Measurements from ENCODE around the gene APMAP.

DNA sequence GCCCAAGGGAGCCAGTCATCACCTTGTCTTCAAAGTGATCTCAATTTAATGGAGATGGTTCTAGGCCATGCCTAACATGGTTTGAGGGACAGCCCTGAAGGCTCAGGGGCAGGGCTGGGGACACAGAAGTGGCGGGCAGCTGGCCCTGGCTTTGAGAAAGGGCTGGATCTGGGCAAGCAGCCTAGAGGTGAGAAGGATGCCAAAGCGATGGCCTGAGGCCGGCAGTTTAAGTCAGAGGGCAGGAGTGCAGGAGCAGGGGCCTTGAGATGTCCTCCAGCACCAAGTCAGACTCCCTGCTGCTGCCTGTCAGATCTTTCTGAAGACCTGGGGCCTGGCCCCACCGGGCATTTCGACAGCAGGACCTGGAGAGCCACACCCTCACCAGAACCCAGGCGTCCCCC, 28.4 kb upstream of the APMAP start:
- TF ChIP-seq CTCF (IDR thresholded peaks at IDR 0.05) (no peak), YY1 (IDR thresholded peaks at IDR 0.05; ENCODE audit: low read depth) (no peak), POLR2AphosphoS5 (IDR thresholded peaks at IDR 0.05; ENCODE audit: low read depth, low read length) (no peak), SIN3A (IDR thresholded peaks at IDR 0.05; ENCODE audit: borderline replicate concordance, low read depth, low read length) (no peak), FOXJ3 (CRISPR knock-in tag; IDR thresholded peaks at IDR 0.05) (no peak), EZH2phosphoT487 (IDR thresholded peaks at IDR 0.05; ENCODE audit: borderline replicate concordance, low read depth) (no peak), TEAD4 (IDR thresholded peaks at IDR 0.05; ENCODE audit: borderline replicate concordance, insufficient read depth) (no peak), RAD21 (IDR thresholded peaks at IDR 0.05; ENCODE audit: low read length) (no peak), GABPA (IDR thresholded peaks at IDR 0.05; ENCODE audit: low read depth) (no peak)
- TF ChIP-seq, protein P1, sequence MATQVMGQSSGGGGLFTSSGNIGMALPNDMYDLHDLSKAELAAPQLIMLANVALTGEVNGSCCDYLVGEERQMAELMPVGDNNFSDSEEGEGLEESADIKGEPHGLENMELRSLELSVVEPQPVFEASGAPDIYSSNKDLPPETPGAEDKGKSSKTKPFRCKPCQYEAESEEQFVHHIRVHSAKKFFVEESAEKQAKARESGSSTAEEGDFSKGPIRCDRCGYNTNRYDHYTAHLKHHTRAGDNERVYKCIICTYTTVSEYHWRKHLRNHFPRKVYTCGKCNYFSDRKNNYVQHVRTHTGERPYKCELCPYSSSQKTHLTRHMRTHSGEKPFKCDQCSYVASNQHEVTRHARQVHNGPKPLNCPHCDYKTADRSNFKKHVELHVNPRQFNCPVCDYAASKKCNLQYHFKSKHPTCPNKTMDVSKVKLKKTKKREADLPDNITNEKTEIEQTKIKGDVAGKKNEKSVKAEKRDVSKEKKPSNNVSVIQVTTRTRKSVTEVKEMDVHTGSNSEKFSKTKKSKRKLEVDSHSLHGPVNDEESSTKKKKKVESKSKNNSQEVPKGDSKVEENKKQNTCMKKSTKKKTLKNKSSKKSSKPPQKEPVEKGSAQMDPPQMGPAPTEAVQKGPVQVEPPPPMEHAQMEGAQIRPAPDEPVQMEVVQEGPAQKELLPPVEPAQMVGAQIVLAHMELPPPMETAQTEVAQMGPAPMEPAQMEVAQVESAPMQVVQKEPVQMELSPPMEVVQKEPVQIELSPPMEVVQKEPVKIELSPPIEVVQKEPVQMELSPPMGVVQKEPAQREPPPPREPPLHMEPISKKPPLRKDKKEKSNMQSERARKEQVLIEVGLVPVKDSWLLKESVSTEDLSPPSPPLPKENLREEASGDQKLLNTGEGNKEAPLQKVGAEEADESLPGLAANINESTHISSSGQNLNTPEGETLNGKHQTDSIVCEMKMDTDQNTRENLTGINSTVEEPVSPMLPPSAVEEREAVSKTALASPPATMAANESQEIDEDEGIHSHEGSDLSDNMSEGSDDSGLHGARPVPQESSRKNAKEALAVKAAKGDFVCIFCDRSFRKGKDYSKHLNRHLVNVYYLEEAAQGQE (IDR thresholded peaks at IDR 0.05; ENCODE audit: low read depth, low read length), result no peak
